SK-N-SH (cell line): ENCODE measurements around the gene FAM114A1.
A peak's percentile ranks its signal among the peaks of the same experiment; 100 is the strongest.

Experiments used
- CHD2 ChIP-seq: fragments of 150-350 bp; IDR thresholded peaks from 2 replicates; pipeline ENCODE4 v1.6.1; 2018; ENCODE audit warnings: low read length; ENCODE audit not compliant: partially characterized antibody
- CTCF ChIP-seq: fragments of 200-600 bp; sonication (generic); IDR thresholded peaks from 2 replicates; pipeline ENCODE4 v1.6.1; 2017; ENCODE audit warnings: antibody characterized with exemption, mild to moderate bottlenecking, moderate library complexity
- EZH2phosphoT487 ChIP-seq: fragments of 200-600 bp; sonication (generic); IDR thresholded peaks from 2 replicates; pipeline ENCODE4 v1.6.1; 2017; ENCODE audit warnings: low read depth, mixed run types, mild to moderate bottlenecking, antibody characterized with exemption, moderate library complexity, borderline replicate concordance
- JUND ChIP-seq: IDR thresholded peaks from 2 replicates; pipeline ENCODE4 v1.4.0; 2012
- RCOR1 ChIP-seq: fragments of 150-350 bp; IDR thresholded peaks from 2 replicates; pipeline ENCODE4 v1.6.1; 2017; ENCODE audit warnings: antibody characterized with exemption, low read length
- REST ChIP-seq: IDR thresholded peaks from 2 replicates; pipeline ENCODE4 v1.6.1; 2012; ENCODE audit warnings: mild to moderate bottlenecking, low read depth, low read length, moderate library complexity

DNA sequence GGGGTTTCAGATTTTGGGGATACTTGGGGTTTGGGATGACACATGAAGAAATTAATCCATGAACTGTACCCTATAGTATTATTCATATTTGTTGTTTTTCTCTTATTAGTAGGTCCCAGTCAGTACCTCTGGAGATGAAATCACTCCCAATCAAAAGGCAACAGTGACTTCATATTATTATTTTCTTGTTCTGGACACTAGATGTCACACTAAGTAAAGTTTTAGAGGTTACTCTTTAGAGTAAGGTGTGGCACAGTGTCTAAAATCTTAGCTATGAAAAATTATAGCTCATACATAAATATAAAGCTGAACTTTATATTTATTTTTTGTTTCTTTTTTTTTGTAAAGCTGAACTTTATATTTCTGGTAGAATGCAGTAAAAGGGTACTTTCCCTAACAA, 35.1 kb downstream of the FAM114A1 start:
- peak; percentile 57 for TF ChIP-seq CTCF
- no peak for TF ChIP-seq EZH2phosphoT487
- no peak for TF ChIP-seq JUND
- TF ChIP-seq RCOR1 = no peak
- TF ChIP-seq CHD2 = no peak
- TF ChIP-seq REST = no peak
